SU-DHL-6 (cell line): ENCODE measurements around the gene TOE1.

Source experiments
- H2AFZ ChIP-seq: fragments of 200-600 bp; sonication (generic); 2 replicates; pipeline ENCODE4 v1.6.1; 2014; ENCODE audit warnings: low read depth, mild to moderate bottlenecking, moderate library complexity, mixed read lengths, antibody characterized with exemption, low read length; ENCODE audit not compliant: severe bottlenecking
- H3F3A ChIP-seq: fragments of 200-600 bp; shearing (Covaris generic); 2 replicates; pipeline ENCODE4 v1.6.0; 2016; ENCODE audit warnings: antibody characterized with exemption, mild to moderate bottlenecking; ENCODE audit not compliant: insufficient read depth
- H3K27ac ChIP-seq: fragments of 200-600 bp; sonication (generic); 2 replicates; pipeline ENCODE4 v1.5.1; 2016; ENCODE audit warnings: low read depth, mild to moderate bottlenecking, low read length, moderate library complexity, mixed read lengths
- H3K27me3 ChIP-seq: fragments of 200-600 bp; sonication (generic), shearing (Covaris generic); 2 replicates; pipeline ENCODE4 v1.6.0; 2014; ENCODE audit warnings: mild to moderate bottlenecking, low read length
- H3K36me3 ChIP-seq: fragments of 200-600 bp; sonication (generic); 2 replicates; pipeline ENCODE4 v1.6.1; 2014; ENCODE audit warnings: mild to moderate bottlenecking, low read length, mixed read lengths
- H3K4me2 ChIP-seq: fragments of 300-600, 200-600 bp; shearing (Covaris generic), sonication (generic); 2 replicates; pipeline ENCODE4 v1.6.0; 2014; ENCODE audit warnings: low read length, low read depth, mild to moderate bottlenecking; ENCODE audit not compliant: poor library complexity, severe bottlenecking
- H3K4me3 ChIP-seq: fragments of 200-600 bp; sonication (generic); 2 replicates; pipeline ENCODE4 v1.5.1; 2014; ENCODE audit warnings: antibody characterized with exemption, low read length, mild to moderate bottlenecking, mixed read lengths; ENCODE audit not compliant: insufficient read depth, poor library complexity, severe bottlenecking
- H3K79me2 ChIP-seq: fragments of 200-600 bp; sonication (generic); 2 replicates; pipeline ENCODE4 v1.6.1; 2014; ENCODE audit warnings: mild to moderate bottlenecking, low read length, moderate library complexity; ENCODE audit not compliant: insufficient read depth
- H3K9ac ChIP-seq: fragments of 200-600 bp; sonication (generic); 2 replicates; pipeline ENCODE4 v1.7.0; 2014; ENCODE audit warnings: mild to moderate bottlenecking, low read length
- H3K9me2 ChIP-seq: fragments of 200-600 bp; sonication (generic); replicated peaks from 2 replicates; pipeline ENCODE4 v1.6.1; 2014; ENCODE audit warnings: low read length; ENCODE audit not compliant: insufficient read depth
- H3K9me3 ChIP-seq: fragments of 200-600 bp; sonication (generic); 2 replicates; pipeline ENCODE4 v1.6.1; 2014; ENCODE audit warnings: low read length, mixed read lengths; ENCODE audit not compliant: insufficient read depth
- H4K20me1 ChIP-seq: fragments of 200-600 bp; sonication (generic); 2 replicates; pipeline ENCODE4 v1.6.1; 2014; ENCODE audit warnings: low read depth, mild to moderate bottlenecking, antibody characterized with exemption, low read length, moderate library complexity, mixed read lengths
- CTCF ChIP-seq: fragments of 200-600 bp; sonication (generic); IDR thresholded peaks from one replicate; pipeline ENCODE4 v1.5.1; 2017; ENCODE audit warnings: antibody characterized with exemption, mild to moderate bottlenecking, low read length, moderate library complexity; ENCODE audit not compliant: insufficient read depth, poor library complexity, severe bottlenecking
- EZH2phosphoT487 ChIP-seq: fragments of 200-600 bp; sonication (generic), shearing (Covaris generic); conservative IDR thresholded peaks from 2 replicates; pipeline ENCODE4 v1.6.1; 2018; ENCODE audit warnings: mild to moderate bottlenecking, antibody characterized with exemption, low read length, moderate library complexity, mixed read lengths

Gene TOE1

GRCh38 chr1:45302505-45303150 is 37.3 kb upstream of the TOE1 start:
- Histone ChIP-seq H3K9me2 (no peaks in the 10 kb centered on the region), H3K4me2 (peak overlapping the region; percentile 72), H3F3A (peaks cover 27% of the 10 kb centered on the region), H3K4me3 (peak overlapping the region; percentile 66), H3K27me3 (no peaks in the 10 kb centered on the region), H4K20me1 (no peaks in the 10 kb centered on the region), H3K9me3 (no peaks in the 10 kb centered on the region), H3K27ac (no peak overlapping the region), H2AFZ (no peak overlapping the region), H3K36me3 (no peaks in the 10 kb centered on the region), H3K9ac (peak overlapping the region; percentile 75; the same call in 1 of the 2 replicates), H3K79me2 (no peaks in the 10 kb centered on the region)
- TF ChIP-seq CTCF = no peak
- TF ChIP-seq EZH2phosphoT487 = no peak

GRCh38 chr1:45303520-45304310 is 36.3 kb upstream of the TOE1 start:
- peak overlapping the region; percentile 96 for H2AFZ ChIP-seq
- no peaks in the 10 kb centered on the region for H3K79me2 ChIP-seq
- TF ChIP-seq CTCF (peak; percentile 81), EZH2phosphoT487 (no peak)
- no peaks in the 10 kb centered on the region for H4K20me1 ChIP-seq
- H3K9me2 ChIP-seq = no peaks in the 10 kb centered on the region
- peak overlapping the region; percentile 67 for H3K4me3 ChIP-seq
- no peaks in the 10 kb centered on the region for H3K9me3 ChIP-seq
- H3K27ac ChIP-seq = peak overlapping the region; percentile 69
- peak overlapping the region; percentile 75 for H3K9ac ChIP-seq
- H3K4me2 ChIP-seq = peak overlapping the region; percentile 85
- peaks cover 27% of the 10 kb centered on the region for H3F3A ChIP-seq
- H3K27me3 ChIP-seq = no peaks in the 10 kb centered on the region
- no peaks in the 10 kb centered on the region for H3K36me3 ChIP-seq

GRCh38 chr1:45304311-45305081 is 35.5 kb upstream of the TOE1 start:
- peaks cover 27% of the 10 kb centered on the region for H3F3A ChIP-seq
- no peaks in the 10 kb centered on the region for H4K20me1 ChIP-seq
- H3K4me2 ChIP-seq = peak overlapping the region; percentile 85
- no peaks in the 10 kb centered on the region for H3K9me2 ChIP-seq
- peak overlapping the region; percentile 60 for H2AFZ ChIP-seq
- TF ChIP-seq EZH2phosphoT487 (no peak), CTCF (no peak)
- H3K9ac ChIP-seq = peak overlapping the region; percentile 75
- H3K9me3 ChIP-seq = no peaks in the 10 kb centered on the region
- H3K4me3 ChIP-seq = peak overlapping the region; percentile 67
- H3K27me3 ChIP-seq = no peaks in the 10 kb centered on the region
- no peaks in the 10 kb centered on the region for H3K79me2 ChIP-seq
- no peaks in the 10 kb centered on the region for H3K36me3 ChIP-seq
- peak overlapping the region; percentile 69 for H3K27ac ChIP-seq
